ENCODE results near the gene HS1BP3.

- TF ChIP-seq MAX (IDR thresholded peaks at IDR 0.05), result no peak
- TF ChIP-seq EP300 (IDR thresholded peaks at IDR 0.05; ENCODE audit: borderline replicate concordance), result no peak
- no peak for TF ChIP-seq CREB1 (IDR thresholded peaks at IDR 0.05; ENCODE audit: low read depth)
- no peak for TF ChIP-seq YY1 (IDR thresholded peaks at IDR 0.05; ENCODE audit: low read depth)
- TF ChIP-seq REST (IDR thresholded peaks at IDR 0.05; ENCODE audit: low read depth), result no peak
- no peak for TF ChIP-seq NFIC (IDR thresholded peaks at IDR 0.05)
- TF ChIP-seq CEBPB (IDR thresholded peaks at IDR 0.05), result no peak
- no peak for TF ChIP-seq TAF1 (IDR thresholded peaks at IDR 0.05; ENCODE audit: low read depth)
- no peak for TF ChIP-seq RAD21 (IDR thresholded peaks at IDR 0.05; ENCODE audit: low read depth)
- TF ChIP-seq TCF12 (IDR thresholded peaks at IDR 0.05; ENCODE audit: low read depth), result no peak
- no peak for TF ChIP-seq EGR1 (IDR thresholded peaks at IDR 0.05)
- no peak for TF ChIP-seq FOXM1 (IDR thresholded peaks at IDR 0.05; ENCODE audit: borderline replicate concordance, low read depth)
- TF ChIP-seq ZBTB7A (IDR thresholded peaks at IDR 0.05; ENCODE audit: low read depth), result no peak
- TF ChIP-seq USF1 (IDR thresholded peaks at IDR 0.05), result no peak
These were observed 35.2 kb downstream of the HS1BP3 start for GRCh38 chr2:20615466-20616241.
